CD4-positive, alpha-beta T cell treated with Interleukin-17A for 1 hour (primary cell): ENCODE data around the gene DRAP1.
"Not testable (repeated sequence)": the region's sequence is repeated elsewhere in the genome, so short reads cannot be mapped to it uniquely, and the experiment has no call there.

Source experiments
- DNase-seq: peaks from one replicate; pipeline ENCODE4 v3.0.0-alpha.2; 2020

DRAP1 gene

DNA sequence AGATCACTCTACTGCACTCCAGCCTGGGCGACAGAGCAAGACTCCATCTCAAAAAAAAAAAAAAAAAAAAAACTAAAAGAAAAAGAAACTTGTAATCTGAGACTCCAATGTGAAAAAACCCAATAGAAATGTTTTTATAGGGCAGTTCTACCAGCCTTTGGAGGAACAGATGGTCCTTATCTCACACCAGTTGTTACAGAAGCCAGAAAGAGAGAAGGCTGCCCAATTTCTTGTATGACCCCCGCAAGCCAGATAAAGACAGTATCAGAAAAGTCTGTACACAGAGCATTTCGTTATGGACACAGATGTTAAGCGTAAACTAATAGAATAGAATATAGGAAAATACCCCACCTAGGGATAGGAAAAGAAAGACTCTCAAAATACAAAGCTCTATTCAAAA is 14.8 kb downstream of the DRAP1 start:
- DNase-seq, result no peak

- DNase-seq, result no peak
Measured at GRCh38 chr11:65937766-65938165, 18.5 kb downstream of the DRAP1 start.

DNA sequence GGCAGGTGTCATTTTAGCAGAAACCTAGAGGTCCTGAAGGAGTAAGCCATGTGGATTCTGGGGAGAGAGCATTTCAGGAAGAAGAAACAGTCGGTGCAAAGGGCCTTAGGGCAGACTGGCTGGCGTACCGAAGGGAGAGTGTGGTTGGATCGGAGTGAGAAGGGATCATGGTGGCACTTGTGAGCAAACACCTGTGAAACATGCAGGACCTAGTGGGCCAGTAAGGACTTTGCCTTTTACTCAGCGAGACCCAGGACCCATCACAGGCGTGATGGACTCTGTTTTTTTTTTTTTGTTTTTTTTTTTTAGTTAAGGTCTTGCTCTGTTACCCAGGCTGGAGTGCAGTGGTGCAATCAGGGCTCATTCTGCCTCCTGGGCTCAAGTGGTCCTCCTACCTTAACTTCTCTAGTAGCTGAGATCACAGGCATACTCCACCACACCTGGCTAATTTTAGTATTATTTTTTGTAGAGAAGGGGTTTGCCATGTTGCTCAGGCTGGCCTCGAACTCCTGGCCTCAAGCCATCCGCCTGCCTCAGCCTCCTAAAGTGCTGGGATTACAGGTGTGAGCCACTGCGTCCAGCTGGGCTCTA is 22.6 kb downstream of the DRAP1 start:
- DNase-seq, result no peak

DNA sequence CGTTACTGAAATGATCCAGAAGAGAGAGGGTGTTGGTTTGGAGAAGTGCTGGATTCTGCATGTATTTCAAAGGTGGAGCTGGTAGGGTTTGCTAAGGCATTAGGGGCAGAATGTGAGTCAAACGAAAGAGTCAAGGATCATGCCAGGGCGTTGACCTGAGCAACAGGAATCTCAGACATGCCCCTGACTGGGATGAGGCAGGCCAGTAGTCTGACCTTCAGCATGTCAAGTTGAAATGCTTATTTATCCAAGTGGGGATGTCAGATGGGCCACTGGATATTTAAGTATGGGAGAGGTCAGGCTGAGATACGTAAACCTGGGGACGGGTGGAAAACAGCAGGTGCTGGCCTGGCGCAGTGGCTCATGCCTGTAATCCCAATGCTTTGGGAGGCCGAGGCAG is 23.3 kb downstream of the DRAP1 start:
- DNase-seq, result no peak

GRCh38 chr11:65944191-65944590 is 25.0 kb downstream of the DRAP1 start:
- no peak for DNase-seq

DNA sequence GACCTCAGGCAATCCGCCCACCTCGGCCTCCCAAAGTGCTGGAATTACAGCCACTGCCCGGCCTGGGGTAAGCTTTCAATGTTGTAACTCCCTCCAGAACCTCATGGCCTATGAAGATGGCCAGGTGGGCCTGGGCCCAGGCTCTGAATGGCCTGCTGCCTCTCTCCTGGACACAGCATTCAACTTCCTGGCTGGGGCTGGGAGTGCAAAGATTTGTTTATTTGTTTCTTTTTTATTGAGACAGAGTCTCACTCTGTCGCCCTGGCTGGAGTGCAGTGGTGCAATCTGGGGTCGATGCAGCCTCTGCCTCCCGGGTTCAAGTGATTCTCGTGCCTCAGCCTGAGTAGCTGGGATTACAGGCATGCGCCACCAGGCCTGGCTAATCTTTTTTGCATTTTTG is 25.5 kb downstream of the DRAP1 start:
- DNase-seq, result no peak

GRCh38 chr11:65945430-65945911 is 26.2 kb downstream of the DRAP1 start, which contains the start of gene TSGA10IP:
TSGA10IP (plus strand) TSS chr11:65945480; CDS start chr11:65945676, 196 bp downstream.
- no peak for DNase-seq

- DNase-seq, result no peak
Measured at GRCh38 chr11:65945941-65946558, 26.8 kb downstream of the DRAP1 start.

DNA sequence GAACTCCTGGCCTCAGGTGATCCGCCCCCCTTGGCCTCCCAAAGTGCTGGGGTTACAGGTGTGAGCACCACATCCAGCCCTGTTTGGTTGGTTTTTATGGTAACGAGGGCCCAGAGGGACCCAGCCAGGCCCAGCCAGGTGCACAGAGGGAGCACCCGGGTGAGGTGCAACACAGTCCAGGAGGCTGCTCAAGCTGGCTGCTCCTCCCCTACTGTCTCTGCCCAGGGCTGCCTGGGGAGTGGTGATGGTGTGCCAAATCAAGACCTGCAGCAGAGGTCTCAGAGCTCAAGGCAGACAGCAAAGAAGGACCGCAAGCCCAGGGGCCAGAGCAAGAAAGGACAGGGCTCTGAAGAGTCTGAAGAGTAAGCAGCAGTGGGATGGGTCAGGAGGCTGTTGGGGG is 27.4 kb downstream of the DRAP1 start:
- DNase-seq, result no peak

DNA sequence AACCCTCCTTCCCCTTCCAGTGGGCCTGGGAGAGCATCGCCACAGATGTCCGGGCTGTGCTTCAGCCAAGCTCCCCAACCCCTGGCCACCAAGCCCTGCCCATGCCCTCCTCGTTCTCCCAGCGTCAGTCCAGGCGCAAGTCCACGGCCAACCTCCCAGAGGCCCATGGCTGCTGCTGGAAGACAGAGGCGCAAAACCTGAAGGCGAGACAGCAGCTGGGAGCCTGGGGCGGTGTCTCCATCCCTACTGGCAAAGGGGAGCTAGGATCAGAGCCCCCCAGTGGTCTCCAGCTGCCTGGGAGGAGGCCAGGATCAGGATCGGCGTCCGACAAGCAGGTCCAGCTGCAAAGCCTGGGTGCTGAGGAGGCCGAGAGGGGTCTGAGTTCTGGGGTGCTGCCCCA is 27.9 kb downstream of the DRAP1 start:
- DNase-seq, result no peak

- DNase-seq, result no peak
Measured at GRCh38 chr11:65947603-65948125, 28.4 kb downstream of the DRAP1 start.

DNA sequence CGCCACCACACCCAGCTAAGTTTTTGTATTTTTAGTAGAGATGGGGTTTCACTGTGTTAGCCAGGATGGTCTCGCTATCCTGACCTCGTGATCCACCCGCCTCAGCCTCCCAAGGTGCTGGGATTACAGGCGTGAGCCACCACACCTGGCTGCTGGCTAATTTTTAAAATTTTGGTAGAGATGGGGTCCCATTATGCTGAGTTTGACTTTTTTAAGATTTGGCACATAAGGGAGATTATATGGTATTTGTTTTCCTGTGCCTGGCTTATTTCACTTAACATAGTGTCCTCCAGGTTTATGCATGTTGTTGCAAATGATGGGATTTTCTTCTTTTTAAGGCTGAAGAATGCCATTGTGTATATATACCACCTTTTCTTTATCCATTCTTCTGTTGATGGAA is 31.5 kb downstream of the DRAP1 start:
- DNase-seq, result not testable (repeated sequence)

DNA sequence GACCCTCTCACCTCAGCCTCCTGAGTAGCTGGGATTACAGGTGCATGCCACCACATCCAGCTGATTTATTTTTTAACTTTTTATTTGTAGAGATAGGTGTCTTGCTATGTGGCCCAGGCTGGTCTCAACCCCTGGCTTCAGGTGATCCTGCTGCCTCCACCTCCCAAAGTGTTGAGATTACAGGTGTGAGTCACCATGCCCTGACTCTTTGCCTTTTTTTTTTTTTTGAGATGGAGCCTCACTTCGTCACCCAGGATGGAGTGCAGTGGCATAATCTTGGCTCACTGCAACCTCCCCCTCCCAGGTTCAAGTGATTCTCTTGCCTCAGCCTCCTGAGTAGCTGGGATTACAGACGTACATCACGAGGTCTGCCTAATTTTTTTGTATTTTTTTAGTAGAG is 32.4 kb downstream of the DRAP1 start:
- DNase-seq, result not testable (repeated sequence)

GRCh38 chr11:65952052-65952521 is 32.9 kb downstream of the DRAP1 start:
- no peak for DNase-seq

- DNase-seq, result no peak
Measured at GRCh38 chr11:65953471-65953870, 34.2 kb downstream of the DRAP1 start.

DNA sequence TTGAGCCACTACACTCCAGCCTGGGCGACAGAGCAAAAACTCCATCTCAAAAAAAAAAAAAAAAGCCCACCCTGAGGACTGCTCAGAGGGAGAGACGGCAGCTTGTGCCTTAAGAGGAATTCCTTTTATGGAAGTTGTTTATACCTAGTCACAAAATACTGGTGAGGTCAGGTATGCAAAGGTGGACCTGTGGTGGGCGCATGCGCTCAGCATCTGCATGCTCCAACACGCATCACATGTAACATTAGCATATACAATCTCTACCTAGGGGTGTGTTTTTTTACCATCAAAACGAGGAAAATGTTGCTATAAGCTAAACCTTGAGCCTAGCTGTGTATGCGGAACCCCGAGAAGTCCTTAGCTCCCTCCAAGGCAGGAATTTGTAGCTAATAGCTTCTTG is 35.5 kb downstream of the DRAP1 start:
- no peak for DNase-seq

DNA sequence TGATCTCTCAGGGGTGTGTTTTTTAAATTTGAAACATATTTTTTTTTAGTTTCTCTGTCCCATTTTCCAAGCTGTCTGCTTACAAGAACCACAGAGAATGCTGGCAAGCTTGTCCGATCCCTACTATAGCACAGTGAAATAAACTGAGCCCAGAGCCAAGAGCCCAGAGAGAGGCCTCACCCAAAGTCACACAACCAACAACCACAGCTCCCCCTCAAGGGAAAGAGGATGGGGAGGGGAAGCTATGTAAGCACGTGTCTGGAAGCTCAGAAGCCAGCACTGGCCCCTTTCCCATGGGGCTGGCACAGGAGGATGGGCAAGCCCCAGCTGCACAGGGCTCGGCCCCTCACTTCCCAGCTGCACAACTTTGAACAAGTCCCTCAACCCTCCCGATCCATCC is 39.1 kb downstream of the DRAP1 start:
- DNase-seq, result no peak

DNA sequence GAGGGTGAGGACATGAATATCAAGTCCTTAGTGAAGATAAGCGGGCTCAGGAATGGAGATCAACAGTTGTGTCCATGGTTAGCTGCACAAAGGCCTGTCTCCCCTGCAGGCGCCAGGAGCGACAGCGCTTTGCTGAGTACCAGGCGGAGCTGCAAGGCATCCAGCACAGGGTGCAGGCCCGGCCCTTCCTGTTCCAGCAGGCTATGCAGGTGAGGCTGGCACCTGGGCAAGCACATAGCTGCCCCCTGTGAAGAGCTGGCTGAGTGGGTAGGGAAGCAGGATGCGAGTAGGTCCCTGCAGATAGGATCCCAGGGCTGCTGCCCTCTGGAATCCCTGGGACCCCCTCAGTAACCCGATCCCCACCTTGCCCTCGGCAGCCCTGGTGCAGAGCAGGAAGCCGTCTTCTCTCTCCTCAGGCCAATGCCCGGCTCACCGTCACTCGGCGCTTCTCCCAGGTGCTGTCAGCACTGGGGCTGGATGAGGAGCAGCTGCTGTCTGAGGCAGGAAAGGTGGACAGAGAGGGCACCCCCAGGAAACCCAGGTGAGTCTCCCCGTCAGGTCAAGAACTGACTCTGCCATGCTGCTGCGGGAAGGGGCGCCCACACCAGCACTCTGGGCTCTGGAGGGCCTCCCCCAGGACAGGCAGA is 39.7 kb downstream of the DRAP1 start:
- no peak for DNase-seq

DNA sequence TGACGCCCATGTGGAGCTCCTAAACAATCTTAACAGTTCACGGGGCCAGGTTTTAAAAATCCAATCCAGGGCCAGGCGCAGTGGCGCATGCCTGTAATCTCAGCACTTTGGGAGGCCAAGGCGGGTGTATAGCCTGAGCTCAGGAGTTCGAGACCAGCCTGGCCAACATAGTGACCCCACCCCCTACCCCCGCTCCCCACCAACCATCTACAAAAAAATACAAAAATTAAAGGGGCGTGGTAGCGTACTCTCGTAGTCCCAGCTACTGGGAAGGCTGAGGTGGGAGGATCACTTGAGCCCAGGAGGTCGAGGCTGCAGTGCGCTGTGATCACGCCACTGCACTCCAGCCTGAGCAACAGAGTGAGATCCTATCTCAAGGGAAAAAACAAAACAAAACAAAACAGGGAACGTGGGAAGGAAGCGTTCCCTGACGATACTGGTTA is 41.6 kb downstream of the DRAP1 start:
- no peak for DNase-seq

DNA sequence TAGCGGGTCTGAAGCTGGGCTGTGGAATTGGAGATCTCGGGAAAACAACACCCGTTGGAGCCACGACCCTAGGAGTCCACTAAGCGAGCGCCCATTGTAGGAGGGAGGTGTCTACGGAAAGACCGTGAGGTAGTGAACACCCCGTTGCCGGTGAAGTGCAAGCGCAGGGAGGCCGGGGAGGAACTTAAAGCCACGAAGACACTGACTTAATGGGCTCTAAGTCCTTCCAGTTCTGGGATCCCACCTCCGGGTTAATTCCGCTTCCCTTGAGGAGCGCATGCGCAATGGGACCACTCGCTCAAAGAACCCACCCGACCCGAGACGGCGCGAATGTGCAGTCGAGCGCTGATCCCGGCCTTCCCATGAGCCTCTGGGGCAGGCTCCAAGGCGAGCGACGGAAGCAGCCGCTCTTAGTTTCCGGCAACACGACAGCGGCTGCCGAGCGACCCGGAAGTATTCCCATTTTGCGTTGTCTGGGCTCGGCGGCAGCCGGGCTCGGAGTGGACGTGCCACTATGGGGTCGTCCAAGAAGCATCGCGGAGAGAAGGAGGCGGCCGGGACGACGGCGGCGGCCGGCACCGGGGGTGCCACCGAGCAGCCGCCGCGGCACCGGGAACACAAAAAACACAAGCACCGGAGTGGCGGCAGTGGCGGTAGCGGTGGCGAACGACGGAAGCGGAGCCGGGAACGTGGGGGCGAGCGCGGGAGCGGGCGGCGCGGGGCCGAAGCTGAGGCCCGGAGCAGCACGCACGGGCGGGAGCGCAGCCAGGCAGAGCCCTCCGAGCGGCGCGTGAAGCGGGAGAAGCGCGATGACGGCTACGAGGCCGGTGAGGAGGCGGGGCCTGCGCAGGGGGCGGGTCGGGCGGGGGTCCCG is 42.3 kb downstream of the DRAP1 start, which contains the start of gene SART1:
Gene SART1 (plus strand): TSS at position 468 of the 874 bp plus-strand sequence. CDS start 47 bp downstream, at position 515.
- peak; percentile 98 for DNase-seq

DNA sequence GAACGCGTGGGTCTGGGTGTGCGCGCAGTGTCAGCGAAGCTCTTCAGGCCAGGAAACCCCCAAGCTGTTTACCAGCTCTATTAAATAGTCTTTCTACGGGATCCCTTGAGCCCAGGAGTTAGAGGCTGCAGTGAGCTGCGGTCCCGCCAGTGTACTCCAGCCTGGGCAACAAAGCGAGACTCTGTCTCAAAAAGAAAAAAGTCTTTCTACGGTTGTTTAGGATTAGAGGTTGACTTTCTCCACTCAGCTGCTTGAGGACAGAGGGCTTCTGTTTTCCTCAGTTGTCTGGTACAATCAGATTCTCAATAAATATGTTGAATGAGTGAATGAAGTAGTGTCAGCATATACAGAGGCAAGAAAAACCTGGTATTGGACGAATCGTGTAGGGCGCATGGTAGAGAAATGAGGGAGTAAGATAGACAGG is 42.9 kb downstream of the DRAP1 start:
- peak; percentile 67 for DNase-seq

DNA sequence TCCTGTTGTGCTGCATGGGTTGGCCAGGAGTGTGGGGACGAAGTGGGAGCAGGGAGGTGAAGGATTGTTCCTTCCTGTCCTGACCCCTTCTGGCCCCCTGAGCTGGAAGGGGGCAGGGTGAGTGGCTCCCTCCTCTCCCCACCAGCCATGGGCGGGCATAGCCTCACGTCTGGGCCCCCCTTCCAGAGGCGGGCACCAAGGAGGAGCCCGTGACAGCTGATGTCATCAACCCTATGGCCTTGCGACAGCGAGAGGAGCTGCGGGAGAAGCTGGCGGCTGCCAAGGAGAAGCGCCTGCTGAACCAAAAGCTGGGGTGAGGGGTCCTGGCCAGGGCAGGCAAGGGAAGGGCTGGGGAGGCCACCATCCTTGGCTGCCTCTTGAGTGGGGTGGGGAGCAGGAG is 45.7 kb downstream of the DRAP1 start:
- DNase-seq, result no peak
